MCF 10A (cell line): ENCODE results near the gene REST. TPM values are rescaled to one million over a fixed set of nuclear protein-coding genes. Genes with fewer than 3 reads are reported as not detected.

Source experiments
- BruUV-seq: library from RNA; stranded (reverse); fragments of 400-500 nt; replicated peaks from 2 replicates; lab custom pipeline; 2021; lab: Mats Ljungman, UMichigan
- CTCF ChIA-PET: fragments of 300-600 bp; sonication (Branson Sonifier 250); formaldehyde crosslinking; extraction: SDS; loops from one replicate; lab custom pipeline; 2021; ENCODE audit warnings: antibody characterized with exemption, inconsistent platforms; lab: Yijun Ruan, JAX
- POLR2A ChIA-PET: fragments of 300-600, 350-650 bp; sonication (Branson Sonifier 250); formaldehyde crosslinking; extraction: SDS; loops from one replicate; lab custom pipeline; 2020; ENCODE audit warnings: antibody characterized with exemption, inconsistent platforms; lab: Yijun Ruan, JAX
- DNase-seq: peaks from one replicate; pipeline ENCODE4 v3.0.0-alpha.2; 2018; ENCODE audit not compliant: unreplicated experiment
- H3K27ac Mint-ChIP-seq: one replicate; pipeline ENCODE4 v1.8.0; 2022; ENCODE audit warnings: mild to moderate bottlenecking, low read depth, mixed read lengths; ENCODE audit not compliant: unreplicated experiment
- H3K27me3 Mint-ChIP-seq: one replicate; pipeline ENCODE4 v1.8.0; 2022; ENCODE audit warnings: mixed read lengths; ENCODE audit not compliant: insufficient read depth, unreplicated experiment
- H3K36me3 Mint-ChIP-seq: one replicate; pipeline ENCODE4 v1.8.0; 2022; ENCODE audit warnings: mild to moderate bottlenecking, moderate library complexity, mixed read lengths; ENCODE audit not compliant: insufficient read depth, unreplicated experiment
- H3K4me1 Mint-ChIP-seq: one replicate; pipeline ENCODE4 v1.8.0; 2022; ENCODE audit warnings: mixed read lengths; ENCODE audit not compliant: insufficient read depth, unreplicated experiment
- H3K4me3 Mint-ChIP-seq: one replicate; pipeline ENCODE4 v1.8.0; 2022; ENCODE audit warnings: mild to moderate bottlenecking, moderate library complexity, mixed read lengths; ENCODE audit not compliant: unreplicated experiment
- H3K9me3 Mint-ChIP-seq: one replicate; pipeline ENCODE4 v1.8.0; 2022; ENCODE audit warnings: mixed read lengths; ENCODE audit not compliant: unreplicated experiment
- intact Hi-C: fragments of 100-400 bp; cut with micrococcal nuclease; formaldehyde crosslinking; loops from 2 replicates; pipeline ENCODE4 v1.14.1; 2022
- total RNA-seq: library from RNA; stranded (reverse); gene quantifications from 2 replicates; pipeline ENCODE4 v1.2.3, GENCODE V29; 2022
- TF ChIP-seq, protein P1 (sequence below): fragments of 200-600 bp; IDR thresholded peaks from one replicate; pipeline ENCODE4 v1.8.0; 2022; ENCODE audit warnings: antibody characterized with exemption, mild to moderate bottlenecking; ENCODE audit not compliant: unreplicated experiment

The REST gene
- total RNA-seq, 1 experiment from 2014 or later = 50.5 TPM

DNA sequence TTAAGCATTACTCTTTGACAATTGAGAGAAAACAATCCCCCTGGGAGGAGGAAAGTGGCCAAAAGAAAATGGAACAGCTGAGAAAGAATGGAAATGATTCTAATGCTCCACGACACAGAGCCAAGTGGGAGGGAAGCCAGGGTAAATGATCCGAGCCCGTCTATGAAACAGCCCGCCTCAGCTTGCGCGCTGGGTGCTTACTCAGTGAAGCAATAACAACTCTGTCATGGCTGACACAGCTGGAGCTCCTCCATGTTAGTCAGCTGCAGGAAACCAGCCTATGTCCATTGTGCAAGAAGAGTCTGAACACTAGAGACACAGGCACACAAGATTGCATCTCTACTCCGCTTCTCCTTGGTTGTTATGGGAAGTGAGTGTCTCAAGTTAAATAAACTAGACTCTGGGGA, 50.4 kb downstream of the REST start:
- peak overlapping the region; percentile 50 for H3K27ac Mint-ChIP-seq
- no peaks in the 10 kb centered on the region for H3K9me3 Mint-ChIP-seq
- BruUV-seq = no TSS peak
- intact Hi-C loops = no loop called here
- ChIA-PET POLR2A (interaction anchor here (0.6 to 3.3 kb wide), 7 partner anchors 16 to 200 kb away, joined by 3 to 26 read pairs (median 3); partner anchors contain the start of genes NOA1, POLR2B and REST), CTCF (interaction anchor here (1.3 kb wide), 1 partner anchor 19 kb away, joined by 4 read pairs; the partner anchor contains the start of gene NOA1)
- peak; percentile 93 for DNase-seq
- H3K4me1 Mint-ChIP-seq = peaks cover 9% of the 10 kb centered on the region
- TF ChIP-seq, protein P1, sequence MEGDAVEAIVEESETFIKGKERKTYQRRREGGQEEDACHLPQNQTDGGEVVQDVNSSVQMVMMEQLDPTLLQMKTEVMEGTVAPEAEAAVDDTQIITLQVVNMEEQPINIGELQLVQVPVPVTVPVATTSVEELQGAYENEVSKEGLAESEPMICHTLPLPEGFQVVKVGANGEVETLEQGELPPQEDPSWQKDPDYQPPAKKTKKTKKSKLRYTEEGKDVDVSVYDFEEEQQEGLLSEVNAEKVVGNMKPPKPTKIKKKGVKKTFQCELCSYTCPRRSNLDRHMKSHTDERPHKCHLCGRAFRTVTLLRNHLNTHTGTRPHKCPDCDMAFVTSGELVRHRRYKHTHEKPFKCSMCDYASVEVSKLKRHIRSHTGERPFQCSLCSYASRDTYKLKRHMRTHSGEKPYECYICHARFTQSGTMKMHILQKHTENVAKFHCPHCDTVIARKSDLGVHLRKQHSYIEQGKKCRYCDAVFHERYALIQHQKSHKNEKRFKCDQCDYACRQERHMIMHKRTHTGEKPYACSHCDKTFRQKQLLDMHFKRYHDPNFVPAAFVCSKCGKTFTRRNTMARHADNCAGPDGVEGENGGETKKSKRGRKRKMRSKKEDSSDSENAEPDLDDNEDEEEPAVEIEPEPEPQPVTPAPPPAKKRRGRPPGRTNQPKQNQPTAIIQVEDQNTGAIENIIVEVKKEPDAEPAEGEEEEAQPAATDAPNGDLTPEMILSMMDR = no peak
- peaks cover 18% of the 10 kb centered on the region for H3K36me3 Mint-ChIP-seq
- H3K4me3 Mint-ChIP-seq = peak overlapping the region; percentile 36
- no peaks in the 10 kb centered on the region for H3K27me3 Mint-ChIP-seq

DNA sequence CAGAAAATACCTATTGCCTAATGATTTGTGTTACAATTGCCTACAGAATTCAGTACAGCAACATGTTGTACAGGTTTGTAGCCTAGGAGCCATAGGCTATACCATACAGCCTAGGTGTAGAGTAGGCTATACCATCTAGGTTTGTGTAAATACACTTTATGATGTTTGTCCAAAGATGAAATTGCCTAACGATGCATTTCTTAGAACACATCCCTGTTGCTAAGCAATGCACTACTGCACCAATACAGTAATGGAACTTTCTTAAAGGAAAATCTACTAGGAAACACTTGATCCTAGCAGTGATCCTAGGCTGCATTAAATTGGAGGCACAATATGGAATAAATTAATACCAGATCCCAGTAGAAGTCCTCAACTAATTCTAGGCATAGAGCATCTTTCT, 51.4 kb downstream of the REST start:
- no peaks in the 10 kb centered on the region for H3K27me3 Mint-ChIP-seq
- TF ChIP-seq, protein P1 = no peak
- BruUV-seq = no TSS peak
- H3K36me3 Mint-ChIP-seq = peaks cover 24% of the 10 kb centered on the region
- intact Hi-C loops = no loop called here
- CTCF ChIA-PET = interaction anchor here (0.6 kb wide), 1 partner anchor 282 kb away, joined by 4 read pairs; no protein-coding TSS in a partner anchor
- POLR2A ChIA-PET = interaction anchor here (5.3 kb wide), 1 partner anchor 19 kb away, joined by 29 read pairs; the partner anchor contains the start of genes NOA1 and POLR2B
- H3K4me1 Mint-ChIP-seq = peaks cover 9% of the 10 kb centered on the region
- DNase-seq = no peak
- no peak overlapping the region for H3K4me3 Mint-ChIP-seq
- H3K9me3 Mint-ChIP-seq = no peaks in the 10 kb centered on the region
- H3K27ac Mint-ChIP-seq = no peak overlapping the region

DNA sequence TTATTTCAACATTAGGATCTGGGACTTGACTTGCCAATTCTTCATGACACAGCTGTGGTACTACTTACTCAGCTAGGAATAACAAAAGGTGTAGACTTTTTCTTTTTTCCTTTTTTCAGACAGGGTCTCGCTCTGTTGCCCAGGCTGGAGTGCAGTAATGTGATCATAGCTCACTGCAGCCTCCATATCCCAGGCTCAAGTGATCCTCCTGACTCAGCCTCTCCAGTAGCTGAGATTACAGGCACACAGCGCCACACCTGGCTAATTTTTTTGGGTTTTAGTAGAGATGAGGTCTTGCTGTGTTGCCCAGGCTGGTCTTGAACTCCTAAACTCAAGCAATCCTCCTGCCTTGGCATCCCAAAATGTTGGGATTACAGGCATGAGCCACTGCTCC, 53.4 kb downstream of the REST start:
- DNase-seq = no peak
- ChIA-PET CTCF (interaction anchor here (0.7 to 1.7 kb wide), 5 partner anchors 12 to 43 kb away, joined by 3 to 5 read pairs (median 4); partner anchors contain the start of gene NOA1), POLR2A (interaction anchor here (1.1 to 5.3 kb wide), 3 partner anchors 17 to 52 kb away, joined by 3 to 29 read pairs (median 3); partner anchors contain the start of genes NOA1 and POLR2B)
- Mint-ChIP-seq H3K4me1 (peaks cover 9% of the 10 kb centered on the region), H3K27me3 (no peaks in the 10 kb centered on the region), H3K36me3 (peaks cover 44% of the 10 kb centered on the region), H3K9me3 (no peaks in the 10 kb centered on the region), H3K4me3 (no peak overlapping the region), H3K27ac (no peak overlapping the region)
- TF ChIP-seq, protein P1 = no peak
- BruUV-seq = no TSS peak
- intact Hi-C loops = no loop called here

DNA sequence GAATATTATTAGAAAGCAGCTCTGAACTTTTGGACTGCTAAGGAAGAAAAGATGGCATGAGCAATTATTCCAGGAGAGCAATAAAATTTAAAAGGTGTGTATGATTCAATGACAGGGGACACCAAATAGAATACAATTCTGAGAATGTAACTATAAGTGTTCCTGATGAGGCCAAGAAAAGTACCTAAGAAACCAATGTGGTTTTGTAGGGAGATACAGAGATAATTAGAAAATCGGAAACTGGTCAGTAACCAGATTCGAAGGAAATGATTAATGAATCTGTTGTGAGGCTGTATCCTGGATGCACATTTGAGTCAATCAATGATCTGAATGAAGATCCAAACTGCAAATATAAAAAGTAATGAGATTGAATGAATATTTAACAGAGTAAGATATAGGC, 63.7 kb downstream of the REST start:
- TF ChIP-seq, protein P1 = no peak
- H3K27me3 Mint-ChIP-seq = no peaks in the 10 kb centered on the region
- peaks cover 6% of the 10 kb centered on the region for H3K4me1 Mint-ChIP-seq
- H3K36me3 Mint-ChIP-seq = peaks cover 87% of the 10 kb centered on the region
- no TSS peak for BruUV-seq
- H3K4me3 Mint-ChIP-seq = no peak overlapping the region
- CTCF ChIA-PET = no interaction called here
- no peak overlapping the region for H3K27ac Mint-ChIP-seq
- no peaks in the 10 kb centered on the region for H3K9me3 Mint-ChIP-seq
- POLR2A ChIA-PET = no interaction called here
- intact Hi-C loops = no loop called here
- no peak for DNase-seq
